BLaER1 treated with 17β-estradiol and CSF1 and Interleukin-3, amounts not matched to agents 10 nM and 100 nM (cell line): ENCODE data around the gene HSPB8.
"Not testable (repeated sequence)": the region's sequence is repeated elsewhere in the genome, so short reads cannot be mapped to it uniquely, and the experiment has no call there.

Experiments used
- H3K27ac ChIP-seq, 11 experiments: shearing (Covaris generic); formaldehyde crosslinking; 2 replicates each; pipeline ENCODE4 v1.8.1; 2022
- H3K27me3 ChIP-seq, 11 experiments: shearing (Covaris generic); formaldehyde crosslinking; 2 replicates each; pipeline ENCODE4 v1.8.1; 2022
- H3K36me3 ChIP-seq, 11 experiments: shearing (Covaris generic); formaldehyde crosslinking; 2 replicates each; pipeline ENCODE4 v1.8.1; 2022
- H3K4me1 ChIP-seq, 10 experiments: shearing (Covaris generic); formaldehyde crosslinking; 2 replicates each; pipeline ENCODE4 v1.8.1; 2022
- H3K4me2 ChIP-seq, 11 experiments: shearing (Covaris generic); formaldehyde crosslinking; 2 replicates each; pipeline ENCODE4 v1.8.1; 2022
- H3K4me3 ChIP-seq, 10 experiments: shearing (Covaris generic); formaldehyde crosslinking; 2 replicates each; pipeline ENCODE4 v1.8.1; 2022
- H3K9ac ChIP-seq, 11 experiments: shearing (Covaris generic); formaldehyde crosslinking; 2 replicates each; pipeline ENCODE4 v1.8.1; 2022
- H3K9me3 ChIP-seq, 11 experiments: shearing (Covaris generic); formaldehyde crosslinking; replicated peaks in 1 of 11; 2 replicates each; pipeline ENCODE4 v1.8.1; 2022
- H4K20me1 ChIP-seq, 11 experiments: shearing (Covaris generic); formaldehyde crosslinking; 2 replicates each; pipeline ENCODE4 v1.8.1; 2022
- Cebpa-rat ChIP-seq, 11 experiments: shearing (Covaris generic); IDR thresholded peaks; 2 replicates each; pipeline ENCODE4 v1.8.1; 2022

Gene HSPB8

GRCh38 chr12:119208626-119209061, 29.9 kb downstream of the HSPB8 start:
- Histone ChIP-seq H4K20me1 (no peaks in the 10 kb centered on the region), H3K36me3 (no peaks in the 10 kb centered on the region), H3K9ac (no peak overlapping the region), H3K27me3 (no peaks in the 10 kb centered on the region), H3K9me3 (no peaks in the 10 kb centered on the region), H3K27ac (no peak overlapping the region; a peak in 1 of 22 replicates), H3K4me1 (peaks cover 0 to 12% (median 0%) of the 10 kb centered on the region in 10 experiments; a peak in 1 of 20 replicates), H3K4me3 (no peak overlapping the region), H3K4me2 (peak overlapping the region in 1 of 11 experiments; percentile 39; a peak in 1 of 22 replicates)
- no peak for TF ChIP-seq Cebpa-rat (IDR thresholded peaks at IDR 0.05)

GRCh38 chr12:119211884-119212283, 33.2 kb downstream of the HSPB8 start:
- peaks cover 0 to 12% (median 0%) of the 10 kb centered on the region in 10 experiments; a peak in 1 of 20 replicates for H3K4me1 ChIP-seq
- H3K4me2 ChIP-seq, result no peak overlapping the region
- no peaks in the 10 kb centered on the region for H3K36me3 ChIP-seq
- no peak overlapping the region for H3K4me3 ChIP-seq
- no peak overlapping the region for H3K27ac ChIP-seq
- H4K20me1 ChIP-seq, result no peaks in the 10 kb centered on the region
- no peaks in the 10 kb centered on the region for H3K27me3 ChIP-seq
- no peak for TF ChIP-seq Cebpa-rat (IDR thresholded peaks at IDR 0.05)
- no peaks in the 10 kb centered on the region for H3K9me3 ChIP-seq
- H3K9ac ChIP-seq, result no peak overlapping the region

- Histone ChIP-seq H4K20me1 (no peaks in the 10 kb centered on the region), H3K27ac (no peak overlapping the region), H3K4me2 (no peak overlapping the region), H3K27me3 (no peaks in the 10 kb centered on the region), H3K36me3 (no peaks in the 10 kb centered on the region), H3K9ac (no peak overlapping the region), H3K9me3 (no peaks in the 10 kb centered on the region), H3K4me1 (no peaks in the 10 kb centered on the region), H3K4me3 (no peak overlapping the region)
- no peak for TF ChIP-seq Cebpa-rat (IDR thresholded peaks at IDR 0.05)
Measured at GRCh38 chr12:119216084-119216483, 37.4 kb downstream of the HSPB8 start.

- H3K9ac ChIP-seq, H3K36me3 ChIP-seq, H3K27me3 ChIP-seq, H3K4me2 ChIP-seq, H4K20me1 ChIP-seq, H3K4me3 ChIP-seq, H3K27ac ChIP-seq, H3K9me3 ChIP-seq: not testable (repeated sequence)
- peaks cover 0 to 17% (median 0%) of the 10 kb centered on the region in 10 experiments; a peak in 2 of 20 replicates for H3K4me1 ChIP-seq
Measured at GRCh38 chr12:119218875-119219274, 40.1 kb downstream of the HSPB8 start.

GRCh38 chr12:119222222-119222951, 43.7 kb downstream of the HSPB8 start:
- H3K4me1 ChIP-seq, result peaks cover 0 to 45% (median 9%) of the 10 kb centered on the region in 10 experiments; a peak in 10 of 20 replicates
- no peaks in the 10 kb centered on the region for H3K36me3 ChIP-seq
- H4K20me1 ChIP-seq, result no peaks in the 10 kb centered on the region
- TF ChIP-seq Cebpa-rat (IDR thresholded peaks at IDR 0.05), result no peak
- H3K27me3 ChIP-seq, result no peaks in the 10 kb centered on the region
- no peak overlapping the region for H3K4me3 ChIP-seq
- H3K27ac ChIP-seq, result peak overlapping the region in 1 of 11 experiments; percentile 60; a peak in 2 of 22 replicates
- peak overlapping the region in 1 of 11 experiments; percentile 50; a peak in 1 of 22 replicates for H3K4me2 ChIP-seq
- no peak overlapping the region; a peak in 1 of 22 replicates for H3K9ac ChIP-seq
- H3K9me3 ChIP-seq, result no peaks in the 10 kb centered on the region

GRCh38 chr12:119225454-119225853, 46.7 kb downstream of the HSPB8 start:
- Histone ChIP-seq H3K4me2 (peak overlapping the region in 7 of 11 experiments; percentile 2 to 59 (median 11); a peak in 6 of 22 replicates), H3K36me3 (no peaks in the 10 kb centered on the region), H3K9ac (no peak overlapping the region), H4K20me1 (no peaks in the 10 kb centered on the region), H3K9me3 (no peaks in the 10 kb centered on the region), H3K27ac (no peak overlapping the region), H3K4me3 (no peak overlapping the region), H3K27me3 (no peaks in the 10 kb centered on the region), H3K4me1 (peaks cover 4 to 60% (median 12%) of the 10 kb centered on the region in 10 experiments; a peak in 17 of 20 replicates)
- no peak for TF ChIP-seq Cebpa-rat (IDR thresholded peaks at IDR 0.05)

GRCh38 chr12:119227292-119227691, 48.6 kb downstream of the HSPB8 start:
- peaks cover 7 to 68% (median 20%) of the 10 kb centered on the region in 10 experiments; a peak in 17 of 20 replicates for H3K4me1 ChIP-seq
- no peak for TF ChIP-seq Cebpa-rat (IDR thresholded peaks at IDR 0.05)
- no peaks in the 10 kb centered on the region for H4K20me1 ChIP-seq
- H3K4me3 ChIP-seq, result no peak overlapping the region
- H3K9me3 ChIP-seq, result no peaks in the 10 kb centered on the region
- H3K4me2 ChIP-seq, result peak overlapping the region in 3 of 11 experiments; percentile 7 to 39 (median 26); a peak in 3 of 22 replicates
- no peaks in the 10 kb centered on the region for H3K36me3 ChIP-seq
- no peak overlapping the region for H3K9ac ChIP-seq
- no peaks in the 10 kb centered on the region for H3K27me3 ChIP-seq
- no peak overlapping the region for H3K27ac ChIP-seq

- Histone ChIP-seq H3K9ac (no peak overlapping the region), H3K4me1 (peaks cover 7 to 57% (median 20%) of the 10 kb centered on the region in 10 experiments; a peak in 17 of 20 replicates), H3K9me3 (no peaks in the 10 kb centered on the region), H3K27me3 (no peaks in the 10 kb centered on the region), H3K27ac (no peak overlapping the region), H3K4me2 (no peak overlapping the region), H3K36me3 (no peaks in the 10 kb centered on the region), H3K4me3 (no peak overlapping the region), H4K20me1 (no peaks in the 10 kb centered on the region)
- no peak for TF ChIP-seq Cebpa-rat (IDR thresholded peaks at IDR 0.05)
Measured at GRCh38 chr12:119229205-119229604, 50.5 kb downstream of the HSPB8 start.

GRCh38 chr12:119229837-119230236, 51.1 kb downstream of the HSPB8 start:
- peak overlapping the region in 4 of 11 experiments; percentile 27 to 76 (median 48); a peak in 7 of 22 replicates for H3K4me2 ChIP-seq
- peaks cover 7 to 52% (median 20%) of the 10 kb centered on the region in 10 experiments; a peak in 17 of 20 replicates for H3K4me1 ChIP-seq
- H3K36me3 ChIP-seq, result no peaks in the 10 kb centered on the region
- no peaks in the 10 kb centered on the region for H3K9me3 ChIP-seq
- no peak for TF ChIP-seq Cebpa-rat (IDR thresholded peaks at IDR 0.05)
- H3K9ac ChIP-seq, result no peak overlapping the region
- no peak overlapping the region for H3K4me3 ChIP-seq
- no peaks in the 10 kb centered on the region for H3K27me3 ChIP-seq
- no peaks in the 10 kb centered on the region for H4K20me1 ChIP-seq
- peak overlapping the region in 1 of 11 experiments; percentile 17; a peak in 1 of 22 replicates for H3K27ac ChIP-seq
